Left renal pelvis (tissue), 4 donors: ENCODE measurements around the gene CCDC186. TPM values are rescaled to one million over a fixed set of nuclear protein-coding genes. Genes with fewer than 3 reads are reported as not detected.

Source experiments
- DNase-seq, 4 donors: peaks; one replicate each; pipeline ENCODE4 v3.0.0-alpha.2; 2013; ENCODE audit warnings: low read depth in 4 of 4, low spot score in 3 of 4
- polyA plus RNA-seq, 4 donors: library from polyadenylated mRNA; unstranded; fragments of 120-200 nt; gene quantifications; one replicate each; pipeline ENCODE4 v1.2.1, GENCODE V29; 2013; ENCODE audit not compliant: insufficient read length in 4 of 4

CCDC186 gene
- 10 to 100 TPM; 22.5 to 31.1 (median 26.3) TPM for polyA plus RNA-seq

GRCh38 chr10:114173921-114174694 is at the start of gene CCDC186:
Gene CCDC186, minus strand, starts transcription at chr10:114174203. Its CDS starts 10,935 bp downstream, at chr10:114163268.
- peak; percentile 84 to 86 (median 85) for DNase-seq

- no peak for DNase-seq
Observed at GRCh38 chr10:114223066-114223465, 49.1 kb upstream of the CCDC186 start.

- DNase-seq = no peak
Observed at GRCh38 chr10:114221235-114221634, 47.2 kb upstream of the CCDC186 start.

GRCh38 chr10:114220281-114220680 is 46.3 kb upstream of the CCDC186 start:
- DNase-seq = no peak

- no peak for DNase-seq
Observed at GRCh38 chr10:114215033-114215432, 41.0 kb upstream of the CCDC186 start.

- DNase-seq = no peak
Observed at GRCh38 chr10:114212153-114212552, 38.1 kb upstream of the CCDC186 start.

GRCh38 chr10:114208351-114208750 is 34.3 kb upstream of the CCDC186 start:
- no peak for DNase-seq

- no peak for DNase-seq
Observed at GRCh38 chr10:114207349-114207748, 33.3 kb upstream of the CCDC186 start.

- DNase-seq = no peak
Observed at GRCh38 chr10:114206902-114207301, 32.9 kb upstream of the CCDC186 start.

- DNase-seq = no peak
Observed at GRCh38 chr10:114202812-114203211, 28.8 kb upstream of the CCDC186 start.

- DNase-seq = no peak
Observed at GRCh38 chr10:114199239-114199638, 25.2 kb upstream of the CCDC186 start.

GRCh38 chr10:114195079-114195478 is 21.1 kb upstream of the CCDC186 start:
- DNase-seq = no peak

- DNase-seq = no peak
Observed at GRCh38 chr10:114189700-114190099, 15.7 kb upstream of the CCDC186 start.

GRCh38 chr10:114188900-114189299 is 14.9 kb upstream of the CCDC186 start:
- no peak for DNase-seq

GRCh38 chr10:114188001-114188400 is 14.0 kb upstream of the CCDC186 start:
- DNase-seq = no peak

- DNase-seq = no peak
Observed at GRCh38 chr10:114184276-114184675, 10.3 kb upstream of the CCDC186 start.

GRCh38 chr10:114183563-114183962 is 9.6 kb upstream of the CCDC186 start:
- DNase-seq = no peak

GRCh38 chr10:114181971-114182370 is 8.0 kb upstream of the CCDC186 start:
- DNase-seq = no peak

- no peak for DNase-seq
Observed at GRCh38 chr10:114180937-114181336, 6.9 kb upstream of the CCDC186 start.

GRCh38 chr10:114179747-114180146 is 5.7 kb upstream of the CCDC186 start:
- DNase-seq = no peak

GRCh38 chr10:114179148-114179547 is 5.1 kb upstream of the CCDC186 start, which contains the start of gene TDRD1:
Gene TDRD1, plus strand, starts transcription at chr10:114179353. Its CDS starts 8,479 bp downstream, at chr10:114187832.
- no peak for DNase-seq

- no peak for DNase-seq
Observed at GRCh38 chr10:114176511-114176910, 2.5 kb upstream of the CCDC186 start.
